ENCODE data around the gene POLDIP2.
A peak's percentile ranks its signal among the peaks of the same experiment; 100 is the strongest.

Gene POLDIP2

GRCh38 chr17:28334666-28335200, 22.6 kb downstream of the POLDIP2 start:
- DNase-seq: no peak

DNA sequence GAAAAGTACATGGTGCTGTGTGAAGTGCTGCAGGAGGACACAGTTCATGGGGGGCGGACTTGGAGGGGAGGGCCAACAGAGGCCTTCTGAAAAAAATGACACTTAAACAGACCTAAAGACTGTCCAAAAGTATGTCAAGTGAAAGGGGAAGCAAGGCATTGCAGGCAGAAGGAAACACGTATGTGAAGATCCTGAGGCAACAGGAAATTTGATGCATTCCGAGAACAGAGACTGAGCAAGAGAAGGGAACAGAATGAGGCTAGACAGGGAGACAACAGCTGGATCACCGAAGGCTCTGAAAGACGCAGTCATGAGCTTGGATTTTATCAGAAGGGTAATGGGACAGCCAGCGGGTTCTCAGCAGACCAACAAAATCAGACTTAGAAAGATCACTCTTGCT, 23.2 kb downstream of the POLDIP2 start:
- DNase-seq: no peak

DNA sequence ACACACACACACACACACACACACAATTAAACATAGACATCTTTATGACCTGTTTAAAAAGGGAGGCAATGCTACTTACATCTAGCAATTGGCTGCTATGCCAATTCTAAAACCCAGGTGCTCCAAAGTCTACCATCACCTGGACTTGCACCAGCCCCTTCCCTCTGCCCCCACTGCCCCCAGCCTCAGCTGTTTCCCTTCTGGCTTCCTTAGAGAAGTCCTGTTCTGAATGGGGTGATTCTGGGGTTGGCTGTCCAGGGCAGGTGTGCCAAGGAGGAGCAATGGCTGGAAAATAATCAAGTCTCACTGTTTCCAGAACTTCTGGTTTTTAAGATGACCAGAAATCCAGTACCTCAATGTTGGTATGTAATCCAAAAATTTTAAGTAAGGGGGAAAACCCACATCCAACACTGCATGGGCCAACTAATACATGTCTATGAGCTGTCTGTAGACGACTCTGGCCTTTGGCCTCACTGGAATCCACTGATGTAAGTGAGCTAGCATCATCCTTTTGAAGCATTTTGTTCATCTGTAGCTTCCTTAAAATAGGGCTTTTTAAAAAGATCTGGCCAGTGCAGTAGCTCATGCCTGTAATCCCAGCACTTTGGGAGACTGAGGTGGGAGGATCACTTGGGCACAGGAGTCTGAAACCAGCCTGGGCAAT, 24.1 kb downstream of the POLDIP2 start:
- no peak for DNase-seq

GRCh38 chr17:28331891-28332420, 25.4 kb downstream of the POLDIP2 start:
- DNase-seq: no peak

DNA sequence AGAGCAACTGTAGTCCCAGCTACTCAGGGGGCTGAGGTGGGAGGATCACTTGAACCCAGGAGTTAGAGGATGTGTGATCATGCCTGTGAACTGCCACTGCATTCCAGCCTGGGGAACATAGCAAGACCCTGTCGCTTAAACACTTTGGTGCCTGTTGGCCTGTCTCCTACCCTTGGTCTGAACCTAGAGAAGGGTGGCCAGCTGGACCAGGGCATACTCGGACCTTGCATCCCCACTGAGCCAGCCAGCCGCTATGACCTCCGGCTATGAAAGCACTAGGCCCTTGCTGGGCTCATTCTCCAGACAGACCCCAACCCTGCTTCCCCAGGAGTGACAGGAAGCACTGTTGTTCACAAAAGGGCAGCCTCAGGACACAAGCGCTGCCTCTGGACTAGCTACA, 26.7 kb downstream of the POLDIP2 start:
- no peak for DNase-seq

- no peak for DNase-seq
These were observed 29.0 kb downstream of the POLDIP2 start for GRCh38 chr17:28328325-28328724.

DNA sequence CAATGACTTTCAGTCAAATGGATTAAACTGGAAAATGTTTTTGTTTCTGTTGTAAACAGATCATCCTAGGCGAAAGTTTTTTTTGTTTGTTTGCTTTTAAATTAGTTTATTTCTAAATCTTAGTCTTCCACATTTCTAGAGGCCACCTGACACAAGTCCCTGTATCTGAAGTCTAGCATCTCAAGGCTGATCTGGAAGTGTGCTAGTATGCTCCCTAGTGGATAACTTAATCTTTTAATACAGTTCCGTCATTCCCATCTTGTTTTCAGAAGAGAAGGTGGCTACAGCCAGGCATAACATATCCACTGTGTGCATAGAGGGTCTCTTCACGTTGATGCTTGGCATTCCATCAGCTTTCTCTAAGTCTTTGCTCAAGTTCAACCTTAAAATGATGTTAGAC, 29.6 kb downstream of the POLDIP2 start:
- DNase-seq: no peak

DNA sequence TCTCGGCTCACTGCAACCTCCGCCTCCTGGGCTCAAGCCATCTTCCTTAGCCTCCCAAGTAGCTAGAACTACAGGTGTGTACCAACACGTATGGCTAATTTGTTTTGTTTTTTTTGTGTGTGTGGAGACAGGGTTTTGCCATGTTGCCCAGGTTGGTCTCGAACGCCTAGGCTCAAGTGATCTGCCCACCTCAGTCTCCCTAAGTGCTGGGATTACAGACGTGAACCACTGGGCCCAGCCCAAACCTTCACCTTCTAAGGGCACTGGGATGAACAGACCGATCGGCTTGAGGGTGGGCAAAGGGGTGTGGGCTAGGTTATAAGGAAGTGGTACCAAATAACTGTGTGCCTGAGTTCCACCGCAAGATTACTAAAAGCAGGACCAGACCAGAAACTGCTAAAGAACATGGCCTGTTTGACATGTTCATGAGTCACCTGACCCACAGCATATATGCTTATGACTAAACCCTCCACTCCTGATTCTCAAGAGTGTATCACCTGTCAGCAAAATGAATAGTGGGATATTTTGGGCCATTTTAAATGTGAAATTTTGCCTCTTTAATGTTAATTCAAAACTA, 30.2 kb downstream of the POLDIP2 start:
- no peak for DNase-seq

DNA sequence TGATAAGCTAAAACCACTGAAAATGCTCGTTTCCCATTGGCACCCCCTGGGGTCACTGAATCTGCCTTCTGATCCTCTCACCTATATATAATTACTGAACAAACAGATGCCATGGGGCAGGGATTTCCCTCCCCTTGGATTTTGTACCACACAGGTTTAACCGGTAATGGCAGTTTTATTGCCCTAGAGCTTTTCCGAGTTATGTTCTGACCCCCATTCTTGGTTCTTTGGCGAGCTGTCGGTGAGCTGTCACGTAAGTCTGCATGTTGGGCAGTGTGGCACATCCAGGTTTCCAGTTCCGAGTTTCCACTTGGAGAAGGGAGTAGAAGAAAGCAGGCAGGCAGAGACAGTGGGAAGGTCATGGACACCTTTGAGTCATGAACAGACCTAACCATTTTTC, 31.2 kb downstream of the POLDIP2 start:
- DNase-seq: peak; percentile 76

DNA sequence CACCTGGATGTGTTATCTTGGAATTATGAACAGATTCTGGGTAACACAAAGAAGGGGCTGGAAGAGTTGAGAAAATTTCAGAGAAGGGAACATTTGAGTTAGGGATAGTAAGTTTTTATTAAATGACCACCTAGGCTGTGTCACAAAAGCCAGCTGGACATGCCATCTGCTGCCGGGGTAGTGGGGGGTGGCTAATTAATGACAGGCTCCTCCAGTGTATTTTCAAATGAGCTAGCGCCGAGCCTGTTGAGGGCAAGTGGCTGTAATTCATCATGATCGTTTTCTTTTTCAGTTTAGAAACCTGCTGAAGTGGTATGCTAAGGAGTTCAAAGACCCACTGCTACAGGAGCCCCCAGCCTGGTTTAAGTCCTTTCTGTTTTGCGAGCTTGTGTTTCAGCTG, 32.1 kb downstream of the POLDIP2 start:
- peak; percentile 40 for DNase-seq

DNA sequence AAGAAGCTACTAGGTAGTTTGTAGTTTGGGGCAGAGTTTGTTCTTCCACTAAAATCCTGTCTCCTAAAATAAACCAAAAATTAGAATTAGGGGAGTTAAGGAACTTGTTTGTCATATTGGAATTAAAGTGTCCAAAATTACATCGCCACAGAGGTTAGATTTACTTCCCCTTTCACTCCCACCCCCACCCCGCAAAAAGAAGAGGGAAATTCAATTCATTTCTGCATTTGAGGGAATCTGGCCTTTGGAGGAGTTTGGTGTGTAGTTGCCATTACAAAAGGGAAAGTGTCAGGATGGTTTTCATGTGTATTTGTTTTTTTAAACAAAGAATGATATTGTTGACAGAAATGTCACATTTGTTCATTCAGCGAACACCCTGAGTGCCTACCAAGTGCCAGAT, 32.5 kb downstream of the POLDIP2 start:
- DNase-seq: no peak

- no peak for DNase-seq
These were observed 33.0 kb downstream of the POLDIP2 start for GRCh38 chr17:28324267-28324745.

DNA sequence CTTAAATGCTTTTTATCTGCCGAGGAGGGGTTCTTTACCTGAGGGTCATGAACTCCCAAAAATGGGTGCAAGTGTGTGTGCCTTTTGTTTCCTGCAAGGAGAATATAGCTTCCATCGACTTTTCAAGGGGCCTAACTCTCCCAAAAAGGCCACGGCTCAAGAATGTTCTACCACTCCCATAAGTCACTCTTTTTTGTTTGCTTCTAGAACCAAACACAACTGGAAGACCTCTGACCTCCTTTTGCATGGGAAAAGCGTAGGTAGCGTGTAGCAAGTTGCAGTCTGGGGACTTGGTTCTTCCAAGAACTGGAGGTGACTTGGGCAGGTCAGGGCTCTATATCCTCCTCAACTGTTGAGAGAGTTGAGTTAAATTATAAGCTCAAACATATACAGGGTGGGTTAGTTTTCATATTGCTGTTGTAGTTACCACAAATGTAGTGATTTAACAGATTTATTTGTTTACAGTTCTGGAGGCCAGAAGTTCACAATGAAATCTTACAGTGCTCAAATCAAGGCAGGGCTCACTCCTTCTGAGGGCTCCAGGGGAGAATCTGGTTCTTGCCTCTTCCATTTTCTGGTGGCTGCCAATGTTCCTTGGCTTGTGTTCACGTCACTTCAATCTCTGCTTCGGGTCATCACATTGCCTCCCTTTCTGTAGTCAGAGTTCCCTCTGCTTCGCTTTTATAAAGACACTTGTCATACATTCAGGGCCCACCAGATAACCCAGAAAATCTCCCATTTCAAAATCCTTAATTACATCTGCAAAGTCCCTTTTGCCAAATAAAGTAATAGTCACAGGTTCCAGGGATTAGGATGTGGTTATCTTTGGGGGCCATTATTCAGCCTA, 36.9 kb downstream of the POLDIP2 start:
- no peak for DNase-seq

- DNase-seq: no peak
These were observed 37.8 kb downstream of the POLDIP2 start for GRCh38 chr17:28319598-28319935.

- peak; percentile 95 for DNase-seq
These were observed 38.3 kb downstream of the POLDIP2 start, which contains the start of gene TMEM97 for GRCh38 chr17:28318759-28319597. Gene TMEM97, plus strand, starts transcription at chr17:28319200. Its CDS starts 40 bp downstream, at chr17:28319240.

- DNase-seq: no peak
These were observed 39.2 kb downstream of the POLDIP2 start for GRCh38 chr17:28317966-28318758.

- no peak for DNase-seq
These were observed 40.0 kb downstream of the POLDIP2 start for GRCh38 chr17:28317099-28317965.

GRCh38 chr17:28315846-28316705, 41.3 kb downstream of the POLDIP2 start:
- DNase-seq: no peak

DNA sequence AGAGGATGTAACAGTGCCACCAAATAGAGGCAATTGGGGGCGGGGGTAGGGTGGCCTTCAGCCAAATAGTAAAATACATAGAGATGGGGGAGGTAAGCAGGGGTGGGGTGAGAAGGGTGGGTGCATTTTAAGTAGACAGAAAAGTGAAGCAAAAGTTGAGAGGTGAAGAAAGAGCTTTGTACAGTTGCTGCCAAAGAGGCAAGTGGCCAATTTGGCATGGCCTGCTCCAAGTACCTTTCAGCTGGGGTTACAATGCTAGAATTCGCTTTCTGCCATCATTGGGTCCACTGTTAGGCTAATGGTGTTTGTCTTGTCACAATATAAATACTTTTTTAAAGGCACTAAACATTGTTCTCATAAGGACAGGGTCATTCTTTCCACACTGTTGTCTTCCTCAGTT, 43.5 kb downstream of the POLDIP2 start:
- DNase-seq: no peak
